ENCODE data around the gene DECR2. TPM values are rescaled to one million over a fixed set of nuclear protein-coding genes. Genes with fewer than 3 reads are reported as not detected.
A peak's percentile ranks its signal among the peaks of the same experiment; 100 is the strongest.

The DECR2 gene
- total and polyA plus RNA-seq, 12 donors = 7.0 to 26.0 (median 11.6) TPM

DNA sequence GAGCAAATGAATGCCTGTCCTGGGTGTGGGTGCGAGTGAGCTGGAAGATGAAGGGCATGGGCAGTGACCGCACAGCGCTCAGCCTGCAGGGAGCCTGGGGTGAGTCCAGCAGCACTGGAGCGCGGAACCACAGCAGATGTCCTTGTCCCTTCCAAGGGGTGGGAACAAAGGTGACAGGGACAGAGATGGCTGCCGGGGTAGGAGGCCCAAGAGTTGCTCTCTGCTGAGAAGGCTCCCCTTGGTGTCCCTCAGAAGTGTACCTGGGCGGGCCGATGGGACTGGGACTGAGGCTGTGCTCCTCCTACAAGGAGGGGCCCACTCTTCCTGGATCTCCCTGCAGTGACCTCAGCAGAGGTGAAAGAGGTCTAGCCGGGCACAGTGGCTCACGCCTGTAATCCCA, 12.3 kb upstream of the DECR2 start:
- Histone ChIP-seq H3K27me3 (no peaks in the 10 kb centered on the region), H3K4me3 (no peak overlapping the region), H3K36me3 (no peaks in the 10 kb centered on the region), H3K9me3 (peaks cover 0 to 5% (median 0%) of the 10 kb centered on the region in 11 donors), H3K4me1 (peaks cover 0 to 24% (median 13%) of the 10 kb centered on the region in 9 donors), H3K27ac (no peak overlapping the region)
- WGBS, 2 donors = 83% methylated on average over 10 of the region's 10 CpGs
- no peak for DNase-seq
- ATAC-seq = peak in 4 of 8 donors; percentile 12 to 48 (median 26)
- TF ChIP-seq, protein P1, sequence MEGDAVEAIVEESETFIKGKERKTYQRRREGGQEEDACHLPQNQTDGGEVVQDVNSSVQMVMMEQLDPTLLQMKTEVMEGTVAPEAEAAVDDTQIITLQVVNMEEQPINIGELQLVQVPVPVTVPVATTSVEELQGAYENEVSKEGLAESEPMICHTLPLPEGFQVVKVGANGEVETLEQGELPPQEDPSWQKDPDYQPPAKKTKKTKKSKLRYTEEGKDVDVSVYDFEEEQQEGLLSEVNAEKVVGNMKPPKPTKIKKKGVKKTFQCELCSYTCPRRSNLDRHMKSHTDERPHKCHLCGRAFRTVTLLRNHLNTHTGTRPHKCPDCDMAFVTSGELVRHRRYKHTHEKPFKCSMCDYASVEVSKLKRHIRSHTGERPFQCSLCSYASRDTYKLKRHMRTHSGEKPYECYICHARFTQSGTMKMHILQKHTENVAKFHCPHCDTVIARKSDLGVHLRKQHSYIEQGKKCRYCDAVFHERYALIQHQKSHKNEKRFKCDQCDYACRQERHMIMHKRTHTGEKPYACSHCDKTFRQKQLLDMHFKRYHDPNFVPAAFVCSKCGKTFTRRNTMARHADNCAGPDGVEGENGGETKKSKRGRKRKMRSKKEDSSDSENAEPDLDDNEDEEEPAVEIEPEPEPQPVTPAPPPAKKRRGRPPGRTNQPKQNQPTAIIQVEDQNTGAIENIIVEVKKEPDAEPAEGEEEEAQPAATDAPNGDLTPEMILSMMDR (IDR thresholded peaks at IDR 0.05) = no peak
- intact Hi-C loops (cut with DNase I) = no loop called here

DNA sequence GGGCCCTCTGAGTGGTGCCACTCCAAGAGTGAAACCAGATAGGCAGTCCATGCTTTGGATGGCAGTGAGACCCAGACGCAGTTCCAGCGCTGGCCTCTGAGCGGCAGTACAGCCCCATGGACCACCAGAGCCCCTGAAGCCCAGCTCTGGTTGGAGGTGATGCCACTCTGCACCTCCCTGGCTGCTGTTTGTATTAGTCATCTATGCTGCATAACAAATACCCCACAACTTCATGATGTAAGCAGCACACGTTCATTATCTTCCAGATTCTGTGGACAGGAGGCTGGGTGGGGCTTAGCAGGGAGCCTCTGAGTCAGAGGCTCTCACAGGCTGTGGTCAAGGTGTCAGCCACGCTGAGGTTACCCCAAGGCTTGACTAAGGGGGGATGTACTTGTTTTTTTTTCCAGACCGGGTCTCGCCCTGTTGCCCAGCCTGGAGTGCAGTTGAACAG, 9.8 kb upstream of the DECR2 start:
- Histone ChIP-seq H3K4me1 (peaks cover 0 to 26% (median 18%) of the 10 kb centered on the region in 9 donors), H3K27me3 (no peaks in the 10 kb centered on the region), H3K27ac (no peak overlapping the region), H3K9me3 (peaks cover 0 to 5% (median 0%) of the 10 kb centered on the region in 11 donors), H3K4me3 (no peak overlapping the region), H3K36me3 (no peaks in the 10 kb centered on the region)
- intact Hi-C loops (cut with DNase I) = loop anchor here in 1 of 10 donors (10.0 kb wide), 1 partner anchor 93 kb away; no protein-coding TSS in a partner anchor
- DNase-seq (no peak), ATAC-seq (peak in 7 of 8 donors; percentile 20 to 69 (median 50))
- TF ChIP-seq, protein P1 (IDR thresholded peaks at IDR 0.05) = peak; percentile 36 to 72 (median 66)
- 71 to 76% methylated on average over 7 of the region's 7 CpGs for WGBS, 2 donors

DNA sequence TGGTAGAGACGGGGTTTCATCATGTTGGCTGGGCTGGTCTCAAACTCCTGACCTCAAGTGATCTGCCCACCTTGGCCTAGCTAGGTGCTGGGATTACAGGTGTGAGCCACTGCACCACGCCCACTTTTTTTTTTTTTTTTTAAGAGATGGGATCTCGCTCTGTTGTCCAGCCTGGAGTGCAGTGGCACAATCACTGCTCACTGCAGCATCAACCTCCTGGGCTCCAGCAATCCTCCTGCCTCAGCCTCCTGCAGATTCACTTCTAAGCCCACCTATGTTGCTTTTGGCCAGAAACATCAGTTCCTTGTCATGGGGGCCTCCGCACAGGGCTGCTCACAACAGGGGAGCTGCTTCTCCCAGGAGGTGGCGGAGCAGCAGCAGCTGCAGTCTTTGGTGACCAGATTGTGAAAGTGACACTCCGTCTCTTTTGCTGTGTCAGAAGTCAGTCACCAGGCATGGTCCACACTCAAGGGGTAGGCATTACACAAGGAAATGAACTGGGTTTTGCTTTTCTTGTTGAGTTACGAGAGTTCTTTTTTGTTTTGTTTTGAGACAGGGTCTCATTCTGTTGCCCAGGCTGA, 9.1 kb upstream of the DECR2 start:
- DNase-seq = no peak
- TF ChIP-seq, protein P1 (IDR thresholded peaks at IDR 0.05) = peak in 1 of 9 donors; percentile 33

DNA sequence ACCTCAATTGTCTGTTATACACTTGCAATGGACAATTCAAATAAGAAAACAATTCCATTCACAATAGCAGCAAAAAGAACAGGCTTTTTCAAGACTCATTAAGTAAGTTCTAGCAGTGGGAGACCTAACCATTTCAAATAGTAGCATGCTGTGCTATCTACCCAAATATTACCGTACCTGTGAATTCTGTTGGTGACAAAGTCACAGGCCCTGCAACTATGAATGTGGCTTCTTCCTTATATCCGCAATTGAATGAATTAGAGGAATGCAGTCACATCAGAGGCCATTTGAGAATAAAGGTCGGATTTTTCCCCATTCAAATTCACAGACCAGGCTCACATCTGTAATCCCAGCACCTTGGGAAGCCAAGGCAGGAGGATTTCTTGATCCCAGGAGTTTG, 5.5 kb upstream of the DECR2 start:
- peak overlapping the region in 8 of 10 donors; percentile 51 to 91 (median 78) for H3K27ac ChIP-seq
- peak overlapping the region in 8 of 10 donors; percentile 54 to 72 (median 64) for H3K4me3 ChIP-seq

More for the DNA sequence above, 9.1 kb upstream of the DECR2 start:
- no peaks in the 10 kb centered on the region for H3K27me3 ChIP-seq
- ATAC-seq = no peak
- H3K27ac ChIP-seq = no peak overlapping the region
- 89 to 94% methylated on average over 7 of the region's 7 CpGs for WGBS, 2 donors
- intact Hi-C loops (cut with DNase I) = loop anchor here in 1 of 10 donors (10.0 kb wide), 1 partner anchor 92 kb away; no protein-coding TSS in a partner anchor
- peaks cover 0 to 26% (median 18%) of the 10 kb centered on the region in 9 donors for H3K4me1 ChIP-seq
- H3K4me3 ChIP-seq = no peak overlapping the region
- H3K36me3 ChIP-seq = no peaks in the 10 kb centered on the region
- H3K9me3 ChIP-seq = peaks cover 0 to 5% (median 0%) of the 10 kb centered on the region in 11 donors

More for the DNA sequence above, 5.5 kb upstream of the DECR2 start:
- H3K36me3 ChIP-seq = peaks cover 0 to 14% (median 0%) of the 10 kb centered on the region in 9 donors
- H3K4me1 ChIP-seq = peaks cover 2 to 34% (median 22%) of the 10 kb centered on the region in 9 donors
- H3K27me3 ChIP-seq = no peaks in the 10 kb centered on the region
- TF ChIP-seq, protein P1 (IDR thresholded peaks at IDR 0.05) = no peak
- peaks cover 0 to 5% (median 0%) of the 10 kb centered on the region in 11 donors for H3K9me3 ChIP-seq
- no peak for ATAC-seq
- WGBS, 2 donors = 34 to 35% methylated on average over 3 of the region's 3 CpGs
- intact Hi-C loops (cut with DNase I) = loop anchor here in 2 of 10 donors (1.0 to 10.0 kb wide), 2 partner anchors 34 to 89 kb away; no protein-coding TSS in a partner anchor
- no peak for DNase-seq

Data from heart right ventricle (tissue), 16 donors.